HG03575 (cell line): ENCODE data around the gene STX4.
"Not testable (repeated sequence)": the region's sequence is repeated elsewhere in the genome, so short reads cannot be mapped to it uniquely, and the experiment has no call there.

Experiments used
- ATAC-seq: cut with Tn5 transposase; IDR thresholded peaks from one replicate; pipeline ENCODE4 v1.9.1; 2021; ENCODE audit not compliant: unreplicated experiment, insufficient number of reproducible peaks, low FRiP score; ENCODE audit errors: extremely low read depth

Gene STX4

GRCh38 chr16:31011815-31012214 is 21.5 kb upstream of the STX4 start:
- not testable (repeated sequence) for ATAC-seq

- not testable (repeated sequence) for ATAC-seq
These were observed 20.1 kb upstream of the STX4 start for GRCh38 chr16:31013292-31013691.

DNA sequence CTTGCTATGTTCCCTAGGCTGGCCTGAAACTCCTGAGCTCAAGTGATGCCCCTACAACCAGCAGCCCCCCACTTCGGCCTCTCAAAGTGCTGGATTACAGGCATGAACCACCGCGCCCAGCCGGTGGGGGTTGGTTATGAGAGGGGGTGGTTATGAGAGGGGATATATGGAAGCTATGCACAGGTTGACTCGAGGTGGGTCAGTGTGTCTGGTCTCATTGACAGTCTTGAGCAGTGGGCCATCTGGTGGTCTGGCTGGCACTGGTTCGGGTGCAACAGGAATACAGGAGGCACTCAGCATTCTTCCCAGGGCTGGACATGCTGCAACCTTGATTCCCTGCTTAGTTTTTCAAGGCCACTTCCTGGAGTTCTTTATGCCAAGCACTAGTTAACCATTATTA is 17.3 kb upstream of the STX4 start:
- no peak for ATAC-seq

DNA sequence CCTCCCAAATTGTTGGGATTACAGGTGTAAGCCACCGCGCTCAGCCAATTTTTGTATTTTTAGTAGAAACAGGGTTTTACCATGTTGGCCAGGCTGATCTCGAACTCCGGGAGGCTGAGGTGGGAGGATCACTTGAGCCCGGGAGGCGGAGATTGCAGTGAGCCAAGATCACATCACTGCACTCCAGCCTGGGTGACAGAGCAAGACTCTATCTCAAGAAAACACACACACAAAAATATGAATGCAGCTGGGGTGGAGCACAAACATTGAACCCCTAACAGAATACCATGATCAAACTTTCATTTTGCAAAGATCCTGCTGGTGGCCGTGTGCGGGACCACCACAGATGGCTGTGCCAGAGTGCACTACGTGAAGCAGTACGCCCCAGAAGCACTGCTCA is 15.6 kb upstream of the STX4 start:
- ATAC-seq, result not testable (repeated sequence)

DNA sequence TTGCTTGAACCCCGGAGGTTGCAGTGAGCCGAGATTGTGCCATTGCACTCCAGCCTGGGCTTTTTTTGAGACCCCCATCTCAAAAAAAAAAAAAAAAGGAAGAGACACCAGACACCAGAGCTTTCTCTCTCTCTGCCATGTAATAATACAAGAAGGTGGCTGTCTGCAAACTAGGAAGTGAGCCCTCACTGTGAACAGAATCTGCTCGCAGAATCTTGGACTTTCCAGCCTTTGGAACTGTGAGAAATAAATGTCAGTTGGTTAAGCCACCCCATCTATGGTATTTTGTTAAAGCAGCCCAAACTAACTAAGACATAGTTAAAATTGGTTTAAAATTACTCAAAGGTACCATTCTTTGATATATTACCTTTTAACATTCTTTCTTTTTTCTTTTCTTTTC is 12.8 kb upstream of the STX4 start:
- no peak for ATAC-seq

DNA sequence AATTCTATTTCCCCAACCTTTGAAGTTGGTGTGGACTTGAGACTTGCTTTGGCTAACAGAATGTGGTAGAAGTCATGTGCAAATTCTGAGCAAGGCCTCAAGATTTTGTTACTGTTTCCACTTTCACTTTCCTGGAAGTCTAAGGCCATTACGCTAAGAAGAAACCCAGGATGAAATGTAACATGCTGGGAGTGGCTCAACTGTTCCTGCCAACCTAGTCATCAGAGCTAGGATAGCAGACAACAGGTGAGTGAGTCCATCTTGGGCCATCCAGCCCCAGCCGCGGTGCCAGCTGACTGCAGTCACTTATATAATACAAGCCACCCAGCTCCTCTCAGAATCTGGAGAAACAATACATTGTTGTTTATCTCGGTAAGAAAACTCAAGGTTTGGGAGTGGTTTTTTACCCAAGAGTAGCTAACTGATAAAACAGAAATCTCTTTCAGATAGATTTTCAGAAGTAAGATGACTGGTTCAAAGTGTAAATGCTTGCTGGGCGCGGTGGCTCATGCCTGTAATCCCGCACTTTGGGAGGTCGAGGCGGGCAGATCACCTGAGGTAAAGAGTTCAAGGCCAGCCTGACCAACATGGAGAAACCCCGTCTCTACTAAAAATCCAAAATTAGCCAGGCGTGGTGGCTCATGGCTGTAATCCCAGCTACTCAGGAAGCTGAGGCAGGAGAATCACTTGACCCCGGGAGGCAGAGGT is 10.7 kb upstream of the STX4 start:
- ATAC-seq, result no peak

DNA sequence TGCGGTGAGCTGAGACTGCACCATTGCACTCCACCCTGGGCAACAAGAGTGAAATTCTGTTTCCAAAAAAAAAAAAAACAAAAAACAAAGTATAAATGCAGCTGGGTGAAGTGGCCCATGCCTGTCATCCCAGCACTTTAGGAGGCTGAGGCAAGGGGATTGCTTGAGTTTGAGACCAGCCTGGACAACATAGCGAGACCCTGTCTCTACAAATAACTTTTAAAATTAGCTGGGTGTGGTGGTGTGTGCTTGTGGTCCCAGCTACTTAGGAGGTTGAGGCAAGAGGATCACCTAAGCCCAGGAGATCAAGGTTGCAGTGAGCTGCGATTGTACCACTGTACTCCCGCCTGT is 10.1 kb upstream of the STX4 start:
- ATAC-seq, result no peak

GRCh38 chr16:31023627-31024226 is 9.6 kb upstream of the STX4 start:
- no peak for ATAC-seq

- ATAC-seq, result no peak
These were observed 8.0 kb upstream of the STX4 start for GRCh38 chr16:31025339-31025738.

DNA sequence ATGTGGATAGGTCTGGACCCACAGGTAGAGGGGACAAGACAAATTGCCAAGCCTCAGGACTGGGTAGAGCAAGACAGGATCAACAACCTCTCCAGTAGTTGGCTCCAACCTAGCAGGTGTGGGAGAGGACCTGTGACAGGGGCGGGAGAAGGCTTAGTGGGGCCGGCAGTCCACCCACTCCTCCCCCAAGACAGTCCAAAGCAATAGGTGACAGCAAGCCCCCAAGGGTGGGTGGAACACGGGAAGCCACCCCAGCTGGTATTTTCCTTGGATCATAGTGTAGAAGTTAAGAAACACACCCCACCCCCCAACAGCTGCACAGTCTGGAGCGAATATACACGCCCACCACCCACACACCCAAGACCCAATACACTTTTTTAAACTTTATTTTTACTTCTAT is 4.1 kb upstream of the STX4 start:
- ATAC-seq, result no peak

GRCh38 chr16:31031276-31031675 is 2.1 kb upstream of the STX4 start:
- ATAC-seq, result no peak

DNA sequence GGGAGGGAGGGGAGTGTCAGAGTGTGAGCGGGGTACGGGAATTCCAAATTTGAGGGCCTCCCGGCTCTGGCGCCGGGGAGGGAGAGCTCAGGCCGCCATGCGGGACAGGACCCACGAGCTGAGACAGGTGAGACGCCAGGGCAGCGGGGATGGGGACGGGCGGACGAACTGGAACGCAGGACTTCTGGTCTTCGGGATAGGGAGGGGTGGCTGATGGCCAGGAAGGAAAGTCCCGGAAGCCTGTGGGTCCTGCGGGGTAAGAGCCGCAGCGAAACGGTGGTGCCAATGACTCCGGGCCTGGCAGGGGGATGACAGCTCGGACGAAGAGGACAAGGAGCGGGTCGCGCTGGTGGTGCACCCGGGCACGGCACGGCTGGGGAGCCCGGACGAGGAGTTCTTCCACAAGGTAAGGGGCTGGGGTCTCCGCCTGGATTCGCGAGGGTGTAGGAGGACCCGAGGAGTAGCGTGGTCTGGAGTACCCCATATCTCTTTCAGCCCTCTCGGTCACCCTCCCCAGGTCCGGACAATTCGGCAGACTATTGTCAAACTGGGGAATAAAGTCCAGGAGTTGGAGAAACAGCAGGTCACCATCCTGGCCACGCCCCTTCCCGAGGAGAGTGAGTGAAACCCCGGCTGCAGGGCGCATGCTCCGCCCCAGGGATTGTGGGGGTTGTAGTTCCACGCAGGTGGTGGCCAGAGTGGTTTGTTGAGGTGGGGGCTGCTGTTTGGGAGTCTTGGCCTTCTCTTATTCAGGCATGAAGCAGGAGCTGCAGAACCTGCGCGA is 543 bp downstream of the STX4 start:
- no peak for ATAC-seq

DNA sequence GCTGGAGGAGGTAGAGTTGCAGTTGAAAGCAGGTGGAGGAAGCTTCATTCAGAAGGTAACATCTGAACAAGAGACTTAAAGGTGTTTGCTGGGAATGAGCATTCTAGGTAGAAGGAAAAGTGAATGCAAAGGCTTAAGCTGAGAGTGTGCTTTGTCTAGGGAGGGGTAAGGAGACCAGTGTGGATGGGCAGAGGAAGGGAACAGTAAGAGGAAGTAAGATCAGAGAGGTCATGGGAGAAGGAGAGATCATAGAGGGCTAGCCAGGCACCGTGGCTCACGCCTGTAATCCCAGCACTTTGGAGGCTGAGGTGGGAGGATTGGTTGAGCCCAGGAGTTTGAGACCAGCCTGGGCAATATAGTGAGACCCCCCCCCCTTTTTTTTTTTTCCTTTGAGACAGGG is 3.3 kb downstream of the STX4 start:
- no peak for ATAC-seq

DNA sequence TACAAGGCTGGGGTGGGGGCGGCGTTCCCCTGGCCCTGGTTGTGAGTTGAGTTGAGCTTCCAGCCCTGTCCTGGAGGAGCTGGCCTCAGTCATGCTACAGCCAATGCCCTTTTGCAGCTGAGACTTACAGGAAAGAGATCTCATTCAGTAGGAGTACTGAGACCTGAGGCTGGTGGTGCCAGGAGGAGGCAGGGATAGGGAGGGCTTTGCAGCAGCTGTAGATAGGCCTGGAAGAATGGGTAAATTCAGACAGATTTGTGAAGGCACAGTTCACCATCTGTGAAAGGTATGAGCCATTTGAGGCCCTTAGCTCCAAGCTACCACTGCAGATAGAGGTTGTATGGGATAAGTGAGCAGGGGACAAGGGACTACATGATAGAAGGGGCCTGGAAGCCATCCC is 5.6 kb downstream of the STX4 start:
- no peak for ATAC-seq

- no peak for ATAC-seq
These were observed 9.5 kb downstream of the STX4 start for GRCh38 chr16:31042866-31043265.

GRCh38 chr16:31043352-31043751 is 10.0 kb downstream of the STX4 start:
- ATAC-seq, result no peak

GRCh38 chr16:31043898-31044481 is 10.6 kb downstream of the STX4 start:
- no peak for ATAC-seq

- ATAC-seq, result no peak
These were observed 17.1 kb downstream of the STX4 start for GRCh38 chr16:31050280-31051030.

DNA sequence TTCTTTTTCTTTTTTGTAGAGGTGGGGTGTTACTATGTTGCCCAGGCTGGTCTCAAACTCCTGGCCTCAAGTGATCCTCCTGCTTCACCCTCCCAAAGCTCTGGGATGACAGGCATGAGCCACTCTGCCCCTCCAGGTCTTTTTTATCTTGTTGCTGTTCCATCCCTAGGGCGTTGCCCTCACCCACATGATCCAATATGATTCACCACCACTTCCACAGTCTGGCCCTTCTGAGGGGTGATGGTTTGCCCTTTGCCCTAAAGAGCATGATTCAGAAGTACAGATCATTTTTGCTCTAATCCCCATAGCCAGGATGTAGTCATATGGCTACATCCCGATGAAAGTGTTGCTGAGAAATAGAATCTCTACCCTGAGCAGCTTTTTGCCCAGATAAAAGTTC is 18.8 kb downstream of the STX4 start:
- no peak for ATAC-seq
